Liver (tissue), 3 donors: ENCODE measurements around the gene ZNF592.

ENCODE experiments used
- GABPA ChIP-seq, 2 donors: IDR thresholded peaks in 1 of 2; conservative IDR thresholded peaks in 1 of 2; 2 replicates each; pipeline ENCODE4 v1.6.1; 2016; ENCODE audit warnings: antibody characterized with exemption in 2 of 2, mild to moderate bottlenecking in 1 of 2, moderate library complexity in 1 of 2
- TAF1 ChIP-seq: conservative IDR thresholded peaks from 2 replicates; pipeline ENCODE4 v1.6.1; 2016; ENCODE audit warnings: antibody characterized with exemption, mild to moderate bottlenecking
- YY1 ChIP-seq: IDR thresholded peaks from 2 replicates; pipeline ENCODE4 v1.6.1; 2016; ENCODE audit warnings: antibody characterized with exemption, mild to moderate bottlenecking
- TF ChIP-seq, protein P1 (sequence below): IDR thresholded peaks from 2 replicates; pipeline ENCODE4 v1.6.1; 2016; ENCODE audit warnings: antibody characterized with exemption
- TF ChIP-seq, protein P2 (sequence below): fragments of 150-350 bp; IDR thresholded peaks from 2 replicates; pipeline ENCODE4 v1.5.1; 2017; ENCODE audit warnings: improper control_type of control experiment, low read depth, low read length; ENCODE audit not compliant: missing input control
- donor health status: healthy.
- donor health status: healthy.

DNA sequence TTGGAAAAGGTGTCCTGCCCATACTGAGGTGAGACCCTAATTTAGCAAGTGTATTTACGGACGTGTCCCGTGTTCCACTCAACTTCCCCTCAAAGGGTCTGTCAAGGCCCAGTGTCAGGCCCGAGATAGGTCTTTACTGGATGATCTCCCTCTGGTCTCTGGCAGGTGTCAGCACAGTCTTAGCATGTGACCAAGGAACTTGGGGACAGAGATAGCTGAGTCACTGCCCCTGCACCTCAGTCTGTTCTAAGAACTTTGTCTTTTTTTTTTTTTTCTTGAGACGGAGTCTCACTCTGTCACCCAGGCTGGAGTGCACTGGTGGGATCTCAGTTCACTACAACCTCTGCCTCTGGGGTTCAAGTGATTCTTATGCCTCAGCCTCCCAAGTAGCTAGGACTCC is 36.7 kb downstream of the ZNF592 start:
- no peak for TF ChIP-seq TAF1
- TF ChIP-seq, protein P1, sequence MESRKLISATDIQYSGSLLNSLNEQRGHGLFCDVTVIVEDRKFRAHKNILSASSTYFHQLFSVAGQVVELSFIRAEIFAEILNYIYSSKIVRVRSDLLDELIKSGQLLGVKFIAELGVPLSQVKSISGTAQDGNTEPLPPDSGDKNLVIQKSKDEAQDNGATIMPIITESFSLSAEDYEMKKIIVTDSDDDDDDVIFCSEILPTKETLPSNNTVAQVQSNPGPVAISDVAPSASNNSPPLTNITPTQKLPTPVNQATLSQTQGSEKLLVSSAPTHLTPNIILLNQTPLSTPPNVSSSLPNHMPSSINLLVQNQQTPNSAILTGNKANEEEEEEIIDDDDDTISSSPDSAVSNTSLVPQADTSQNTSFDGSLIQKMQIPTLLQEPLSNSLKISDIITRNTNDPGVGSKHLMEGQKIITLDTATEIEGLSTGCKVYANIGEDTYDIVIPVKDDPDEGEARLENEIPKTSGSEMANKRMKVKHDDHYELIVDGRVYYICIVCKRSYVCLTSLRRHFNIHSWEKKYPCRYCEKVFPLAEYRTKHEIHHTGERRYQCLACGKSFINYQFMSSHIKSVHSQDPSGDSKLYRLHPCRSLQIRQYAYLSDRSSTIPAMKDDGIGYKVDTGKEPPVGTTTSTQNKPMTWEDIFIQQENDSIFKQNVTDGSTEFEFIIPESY, result no peak
- no peak for TF ChIP-seq YY1
- TF ChIP-seq, protein P2, sequence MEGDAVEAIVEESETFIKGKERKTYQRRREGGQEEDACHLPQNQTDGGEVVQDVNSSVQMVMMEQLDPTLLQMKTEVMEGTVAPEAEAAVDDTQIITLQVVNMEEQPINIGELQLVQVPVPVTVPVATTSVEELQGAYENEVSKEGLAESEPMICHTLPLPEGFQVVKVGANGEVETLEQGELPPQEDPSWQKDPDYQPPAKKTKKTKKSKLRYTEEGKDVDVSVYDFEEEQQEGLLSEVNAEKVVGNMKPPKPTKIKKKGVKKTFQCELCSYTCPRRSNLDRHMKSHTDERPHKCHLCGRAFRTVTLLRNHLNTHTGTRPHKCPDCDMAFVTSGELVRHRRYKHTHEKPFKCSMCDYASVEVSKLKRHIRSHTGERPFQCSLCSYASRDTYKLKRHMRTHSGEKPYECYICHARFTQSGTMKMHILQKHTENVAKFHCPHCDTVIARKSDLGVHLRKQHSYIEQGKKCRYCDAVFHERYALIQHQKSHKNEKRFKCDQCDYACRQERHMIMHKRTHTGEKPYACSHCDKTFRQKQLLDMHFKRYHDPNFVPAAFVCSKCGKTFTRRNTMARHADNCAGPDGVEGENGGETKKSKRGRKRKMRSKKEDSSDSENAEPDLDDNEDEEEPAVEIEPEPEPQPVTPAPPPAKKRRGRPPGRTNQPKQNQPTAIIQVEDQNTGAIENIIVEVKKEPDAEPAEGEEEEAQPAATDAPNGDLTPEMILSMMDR, result no peak
- no peak for TF ChIP-seq GABPA (IDR thresholded peaks at IDR 0.05 in 1 of 2, conservative IDR thresholded peaks at IDR 0.05 in 1 of 2)
